ENCODE data around the gene SH3RF3. TPM values are rescaled to one million over a fixed set of nuclear protein-coding genes. Genes with fewer than 3 reads are reported as not detected.
A peak's percentile ranks its signal among the peaks of the same experiment; 100 is the strongest.

Gene SH3RF3
- total RNA-seq, 2 donors from 2014 or later = 1.5 to 1.8 TPM

DNA sequence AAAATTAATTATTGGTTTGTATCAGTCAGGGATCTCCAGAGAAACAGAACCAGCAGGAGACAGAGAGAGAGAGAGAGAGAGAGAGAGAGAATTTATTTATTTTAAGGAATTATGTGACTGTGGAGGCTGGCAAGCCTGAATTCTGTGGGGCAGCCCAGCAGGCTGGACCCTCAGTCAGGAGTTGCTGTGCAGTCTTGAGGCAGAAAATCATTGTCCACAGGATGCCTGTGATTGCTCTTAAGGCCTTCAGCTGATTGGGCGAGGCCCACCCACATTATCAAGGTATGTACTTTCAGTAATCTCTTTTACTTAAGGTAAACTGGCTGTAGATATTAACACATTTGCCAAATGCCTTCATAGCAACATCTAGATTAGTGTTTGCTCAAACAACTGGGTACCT, 329.5 kb downstream of the SH3RF3 start:
- Mint-ChIP-seq H3K36me3 (ENCODE audit: low read depth) (no peaks in the 10 kb centered on the region), H3K27ac (no peak overlapping the region), H3K27me3 (ENCODE audit: insufficient read depth) (no peaks in the 10 kb centered on the region), H3K4me1 (no peaks in the 10 kb centered on the region), H3K4me3 (no peak overlapping the region), H3K9me3 (no peaks in the 10 kb centered on the region)
- no peaks in the 10 kb centered on the region for H3K36me3 ChIP-seq (ENCODE audit: control insufficient read depth, insufficient read depth, low read length)
- 100% methylated on average over 1 of the region's 1 CpG for WGBS, 2 experiments (ENCODE audit: insufficient coverage in 1 of 2, insufficient read length in 1 of 2)
- H3K27ac ChIP-seq (ENCODE audit: low read depth, low read length) = no peak overlapping the region
- no peak overlapping the region for H3K4me3 ChIP-seq (ENCODE audit: low read length)
- no peak overlapping the region for H3K9ac ChIP-seq (ENCODE audit: extremely low read depth, low read length, poor library complexity, severe bottlenecking)
- no peaks in the 10 kb centered on the region for H3K4me1 ChIP-seq (ENCODE audit: control insufficient read depth, insufficient read depth, low read length)
- no peaks in the 10 kb centered on the region for H3K27me3 ChIP-seq (ENCODE audit: control insufficient read depth, insufficient read depth, low read length, poor library complexity, severe bottlenecking)
- no peaks in the 10 kb centered on the region for H3K9me3 ChIP-seq (ENCODE audit: control insufficient read depth, low read length)
- TF ChIP-seq, protein P1, sequence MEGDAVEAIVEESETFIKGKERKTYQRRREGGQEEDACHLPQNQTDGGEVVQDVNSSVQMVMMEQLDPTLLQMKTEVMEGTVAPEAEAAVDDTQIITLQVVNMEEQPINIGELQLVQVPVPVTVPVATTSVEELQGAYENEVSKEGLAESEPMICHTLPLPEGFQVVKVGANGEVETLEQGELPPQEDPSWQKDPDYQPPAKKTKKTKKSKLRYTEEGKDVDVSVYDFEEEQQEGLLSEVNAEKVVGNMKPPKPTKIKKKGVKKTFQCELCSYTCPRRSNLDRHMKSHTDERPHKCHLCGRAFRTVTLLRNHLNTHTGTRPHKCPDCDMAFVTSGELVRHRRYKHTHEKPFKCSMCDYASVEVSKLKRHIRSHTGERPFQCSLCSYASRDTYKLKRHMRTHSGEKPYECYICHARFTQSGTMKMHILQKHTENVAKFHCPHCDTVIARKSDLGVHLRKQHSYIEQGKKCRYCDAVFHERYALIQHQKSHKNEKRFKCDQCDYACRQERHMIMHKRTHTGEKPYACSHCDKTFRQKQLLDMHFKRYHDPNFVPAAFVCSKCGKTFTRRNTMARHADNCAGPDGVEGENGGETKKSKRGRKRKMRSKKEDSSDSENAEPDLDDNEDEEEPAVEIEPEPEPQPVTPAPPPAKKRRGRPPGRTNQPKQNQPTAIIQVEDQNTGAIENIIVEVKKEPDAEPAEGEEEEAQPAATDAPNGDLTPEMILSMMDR (conservative IDR thresholded peaks at IDR 0.05) = no peak
- DNase-seq = peak; percentile 5

DNA sequence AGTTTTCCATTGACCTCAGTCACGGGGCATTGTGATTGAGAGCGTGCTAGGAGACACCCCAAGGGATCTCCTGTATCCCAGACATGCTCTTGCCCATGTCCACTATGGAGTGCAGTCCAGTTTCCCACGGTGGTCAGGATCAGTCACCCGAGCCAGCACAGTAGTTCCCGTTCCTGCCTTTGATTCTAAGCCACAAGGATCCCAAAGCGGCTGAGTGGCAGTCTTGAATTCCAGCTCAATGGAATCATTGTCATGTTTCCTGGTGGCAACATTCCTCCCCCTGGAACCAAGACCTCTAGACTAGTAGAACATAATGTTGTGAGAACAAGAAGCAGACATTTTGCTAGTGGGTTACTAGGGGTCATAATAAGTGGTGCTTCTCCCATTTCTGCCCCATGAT, 330.5 kb downstream of the SH3RF3 start:
- 77 to 89% methylated on average over 4 to 6 of the region's 6 CpGs for WGBS, 2 experiments (ENCODE audit: insufficient coverage in 1 of 2, insufficient read length in 1 of 2)
- no peaks in the 10 kb centered on the region for H3K36me3 ChIP-seq (ENCODE audit: control insufficient read depth, insufficient read depth, low read length)
- H3K4me1 Mint-ChIP-seq = no peaks in the 10 kb centered on the region
- no peak overlapping the region for H3K4me3 ChIP-seq (ENCODE audit: low read length)
- H3K4me3 Mint-ChIP-seq = no peak overlapping the region
- no peaks in the 10 kb centered on the region for H3K36me3 Mint-ChIP-seq (ENCODE audit: low read depth)
- no peak overlapping the region for H3K27ac Mint-ChIP-seq
- H3K27me3 Mint-ChIP-seq (ENCODE audit: insufficient read depth) = no peaks in the 10 kb centered on the region
- no peak overlapping the region for H3K9ac ChIP-seq (ENCODE audit: extremely low read depth, low read length, poor library complexity, severe bottlenecking)
- no peaks in the 10 kb centered on the region for H3K9me3 Mint-ChIP-seq
- no peak overlapping the region for H3K27ac ChIP-seq (ENCODE audit: low read depth, low read length)
- TF ChIP-seq, protein P1 (conservative IDR thresholded peaks at IDR 0.05) = no peak
- H3K9me3 ChIP-seq (ENCODE audit: control insufficient read depth, low read length) = no peaks in the 10 kb centered on the region
- H3K4me1 ChIP-seq (ENCODE audit: control insufficient read depth, insufficient read depth, low read length) = no peaks in the 10 kb centered on the region
- peak; percentile 25 for DNase-seq
- H3K27me3 ChIP-seq (ENCODE audit: control insufficient read depth, insufficient read depth, low read length, poor library complexity, severe bottlenecking) = no peaks in the 10 kb centered on the region

DNA sequence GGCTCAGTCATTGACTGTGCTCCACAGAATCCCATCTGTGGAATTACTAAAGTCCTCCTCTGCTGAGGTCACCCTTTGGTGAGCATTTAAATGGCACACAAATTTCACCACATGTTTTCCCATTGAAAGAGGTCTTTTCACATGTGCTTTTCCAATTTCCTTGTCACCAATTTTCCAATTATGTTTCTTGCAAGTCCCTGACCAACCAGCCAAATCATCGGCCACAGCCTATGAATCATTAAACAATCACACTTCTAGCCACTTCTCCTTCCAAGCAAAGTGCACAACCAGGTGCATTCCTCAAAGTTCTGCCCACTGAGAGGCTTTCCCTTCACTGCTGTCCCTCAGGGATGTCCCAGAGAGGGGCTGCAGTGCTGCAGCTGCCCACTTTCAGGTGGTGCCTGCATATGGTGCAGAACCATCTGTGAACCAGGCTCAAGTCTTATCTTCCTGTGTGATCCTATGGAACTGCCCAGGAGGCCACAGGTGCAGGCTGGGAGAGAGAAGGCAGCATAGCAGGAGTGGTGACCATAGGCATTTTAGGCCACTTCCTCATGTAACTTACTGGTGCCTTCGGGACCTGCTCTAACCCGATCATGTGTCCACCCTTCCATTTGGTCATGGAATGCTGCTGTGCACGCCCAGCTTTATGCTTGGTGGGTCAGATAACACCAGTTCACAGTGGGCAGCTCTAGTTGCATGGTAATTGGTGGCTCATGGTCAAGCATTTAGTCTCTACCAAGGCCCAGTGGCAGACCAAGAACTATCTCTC, 331.7 kb downstream of the SH3RF3 start:
- H3K27ac ChIP-seq (ENCODE audit: low read depth, low read length) = no peak overlapping the region
- TF ChIP-seq, protein P1 (conservative IDR thresholded peaks at IDR 0.05) = no peak
- DNase-seq = peak; percentile 17
- 90 to 100% methylated on average over 2 to 4 of the region's 4 CpGs for WGBS, 2 experiments (ENCODE audit: insufficient coverage in 1 of 2, insufficient read length in 1 of 2)
- no peak overlapping the region for H3K9ac ChIP-seq (ENCODE audit: extremely low read depth, low read length, poor library complexity, severe bottlenecking)
- no peaks in the 10 kb centered on the region for H3K36me3 Mint-ChIP-seq (ENCODE audit: low read depth)
- no peak overlapping the region for H3K4me3 ChIP-seq (ENCODE audit: low read length)
- H3K27me3 ChIP-seq (ENCODE audit: control insufficient read depth, insufficient read depth, low read length, poor library complexity, severe bottlenecking) = no peaks in the 10 kb centered on the region
- no peaks in the 10 kb centered on the region for H3K9me3 Mint-ChIP-seq
- no peak overlapping the region for H3K4me3 Mint-ChIP-seq
- no peaks in the 10 kb centered on the region for H3K36me3 ChIP-seq (ENCODE audit: control insufficient read depth, insufficient read depth, low read length)
- no peak overlapping the region for H3K27ac Mint-ChIP-seq
- H3K27me3 Mint-ChIP-seq (ENCODE audit: insufficient read depth) = no peaks in the 10 kb centered on the region
- H3K4me1 Mint-ChIP-seq = no peaks in the 10 kb centered on the region
- H3K9me3 ChIP-seq (ENCODE audit: control insufficient read depth, low read length) = no peaks in the 10 kb centered on the region
- H3K4me1 ChIP-seq (ENCODE audit: control insufficient read depth, insufficient read depth, low read length) = no peaks in the 10 kb centered on the region
